K562 (cell line): Measurements from ENCODE around the gene RNF4. TPM values are rescaled to one million over a fixed set of nuclear protein-coding genes. Genes with fewer than 3 reads are reported as not detected.
A peak's percentile ranks its signal among the peaks of the same experiment; 100 is the strongest.

ENCODE experiments used
- ATAC-seq: fragments of 200-7000 bp; cut with Tn5 transposase; 3 replicates; pipeline ENCODE4 v1.9.1; 2020; ENCODE audit warnings: moderate library complexity
- BruUV-seq: library from RNA; stranded (reverse); fragments of 400-500 nt; replicated peaks from 2 replicates; lab custom pipeline; 2021; lab: Mats Ljungman, UMichigan
- CTCF ChIA-PET: fragments of 300-600 bp; formaldehyde crosslinking; extraction: SDS; loops from one replicate; lab custom pipeline; 2021; ENCODE audit warnings: low intra/inter-chr PET ratio; lab: Yijun Ruan, JAX
- POLR2A ChIA-PET: fragments of 300-600, 350-650 bp; sonication (Branson Sonifier 250); formaldehyde crosslinking; extraction: SDS; loops from one replicate; lab custom pipeline; 2021; ENCODE audit warnings: antibody characterized with exemption, inconsistent platforms; lab: Yijun Ruan, JAX
- DNase-seq, 4 experiments: peaks; one replicate each; pipeline versions ENCODE4 v3.0.0 to v3.0.0-alpha.2; 2011 to 2018; ENCODE audit warnings: low spot score in 3 of 4, mixed read lengths in 3 of 4; ENCODE audit errors: extremely low read depth in 1 of 4
- FAIRE-seq: peaks from 2 replicates; lab custom pipeline; 2011; peaks lifted over from hg19 to GRCh38; lab: Jason Lieb, UNC
- H2AFZ ChIP-seq: 2 replicates; pipeline ENCODE4 v1.6.0; 2011; ENCODE audit warnings: low read depth, low read length, control low read depth, inconsistent platforms
- H3K27ac ChIP-seq: fragments of 200-600 bp; 3 replicates; pipeline ENCODE4 v1.8.0; 2011; ENCODE audit warnings: low read depth, mild to moderate bottlenecking, control low read depth, inconsistent platforms, low read length, moderate library complexity, mixed read lengths; ENCODE audit errors: extremely low read depth
- H3K27me3 ChIP-seq, 2 experiments: fragments of 300-600 bp in 1 of 2; 2 replicates in 1 of 2; 3 replicates in 1 of 2; pipeline versions ENCODE4 v1.6.0 to v1.8.0; 2011; ENCODE audit warnings: inconsistent platforms in 2 of 2, low read length in 2 of 2, mild to moderate bottlenecking in 1 of 2, mixed read lengths in 1 of 2, moderate library complexity in 1 of 2; ENCODE audit not compliant: control insufficient read depth in 2 of 2, insufficient read depth in 2 of 2
- H3K36me3 ChIP-seq: fragments of 300-600 bp; 3 replicates; pipeline ENCODE4 v1.8.0; 2011; ENCODE audit warnings: mild to moderate bottlenecking, low read length, inconsistent platforms; ENCODE audit not compliant: control insufficient read depth, insufficient read depth
- H3K4me1 ChIP-seq, 2 experiments: fragments of 200-600 bp in 1 of 2; replicated peaks in 1 of 2; 2 replicates in 1 of 2; 3 replicates in 1 of 2; pipeline versions ENCODE4 v1.5.1 to v1.8.0; 2011; ENCODE audit warnings: inconsistent platforms in 2 of 2, low read length in 2 of 2, mild to moderate bottlenecking in 1 of 2, mixed read lengths in 1 of 2, moderate library complexity in 1 of 2; ENCODE audit not compliant: control insufficient read depth in 2 of 2, insufficient read depth in 2 of 2
- H3K4me2 ChIP-seq: 2 replicates; pipeline ENCODE4 v1.6.1; 2011; ENCODE audit warnings: low read length, control low read depth, inconsistent platforms, mixed read lengths; ENCODE audit not compliant: insufficient read depth
- H3K4me3 ChIP-seq: fragments of 200-600 bp; sonication (generic), shearing (Covaris generic); 2 replicates; pipeline ENCODE4 v1.5.1; 2016; ENCODE audit warnings: control low read depth, inconsistent platforms
- H3K79me2 ChIP-seq: fragments of 200-600 bp; 3 replicates; pipeline ENCODE4 v1.8.0; 2011; ENCODE audit warnings: low read length, inconsistent platforms; ENCODE audit not compliant: control insufficient read depth, insufficient read depth
- H3K9ac ChIP-seq, 2 experiments: 2 replicates each; pipeline versions ENCODE4 v1.6.0 to v1.6.1; 2011; ENCODE audit warnings: low read depth in 2 of 2, low read length in 2 of 2, control low read depth in 1 of 2, inconsistent platforms in 1 of 2, mild to moderate bottlenecking in 1 of 2, mixed read lengths in 1 of 2; ENCODE audit not compliant: insufficient read depth in 1 of 2
- H3K9me1 ChIP-seq: one replicate; pipeline ENCODE4 v1.6.0; 2011; ENCODE audit warnings: inconsistent platforms, mild to moderate bottlenecking, low read length, moderate library complexity; ENCODE audit not compliant: control insufficient read depth, insufficient read depth
- H3K9me3 ChIP-seq: replicated peaks from 2 replicates; pipeline ENCODE4 v1.5.1; 2011; ENCODE audit warnings: low read depth, low read length, inconsistent platforms; ENCODE audit not compliant: control insufficient read depth, insufficient read depth
- H4K20me1 ChIP-seq: replicated peaks from 2 replicates; pipeline ENCODE4 v1.6.1; 2011; ENCODE audit warnings: low read length, inconsistent platforms, mixed read lengths; ENCODE audit not compliant: control insufficient read depth, insufficient read depth
- CHCHD3 ChIP-seq: fragments of 250-450 bp; sonication (Bioruptor Pico); IDR thresholded peaks from 2 replicates; pipeline ENCODE4 v2.1.2; 2022; ENCODE audit warnings: mild to moderate bottlenecking
- POLR2A ChIP-seq: fragments of 450-650 bp; conservative IDR thresholded peaks from 2 replicates; pipeline ENCODE4 v1.6.1; 2016
- POLR2B ChIP-seq: fragments of 450-650 bp; IDR thresholded peaks from 2 replicates; pipeline ENCODE4 v1.6.1; 2018; ENCODE audit warnings: low read depth; ENCODE audit not compliant: partially characterized antibody
- POU5F1 ChIP-seq: fragments of 150-350 bp; IDR thresholded peaks from 2 replicates; pipeline ENCODE4 v1.6.1; 2014; ENCODE audit warnings: borderline replicate concordance, low read length, low read depth, mild to moderate bottlenecking; ENCODE audit not compliant: partially characterized antibody
- WGBS: fragments of 100-300 bp; shearing (Covaris generic); methylation state at CpG from one replicate; pipeline ENCODE4 v1.1.6; 2016; ENCODE audit warnings: low coverage, mixed read lengths; ENCODE audit not compliant: insufficient coverage; ENCODE audit errors: missing lambda C conversion rate; 5-methylcytosine and 5-hydroxymethylcytosine counted together
- in situ Hi-C: fragments of 300-500 bp; cut with MboI; formaldehyde crosslinking; loops from 4 replicates; pipeline ENCODE4 v1.15.0; 2018; ENCODE audit warnings: inconsistent platforms, mixed read lengths
- intact Hi-C: fragments of 100-400 bp; cut with micrococcal nuclease; formaldehyde crosslinking; loops from 2 replicates; pipeline ENCODE4 v1.14.2; 2022
- polyA plus RNA-seq, 8 experiments: library from polyadenylated mRNA; depleted of rRNA in 4 of 8; stranded (reverse) in 5 of 8; unstranded in 3 of 8; fragments of >200 nt; fragmentation: Nextera tagmentation in 2 of 8; fragmentation: Illumina TruSeq in 1 of 8; extraction: Ambion mirVana in 2 of 8; extraction: Trizol in 1 of 8; gene quantifications; 2 replicates each; pipeline versions ENCODE4 v1.2.1 to v1.2.3, GENCODE V29; 2011 to 2014; ENCODE audit warnings: inconsistent platforms in 1 of 8, missing spikeins in 1 of 8
- total RNA-seq, 7 experiments: library from RNA; depleted of rRNA in 6 of 7; stranded (reverse); fragments of >200 nt in 6 of 7; fragmentation: Illumina TruSeq in 2 of 7; extraction: Trizol in 2 of 7; gene quantifications; 2 replicates each; pipeline versions ENCODE4 v1.2.1 to v1.2.3, GENCODE V29; 2011 to 2021; ENCODE audit warnings: low replicate concordance in 1 of 7
- TF ChIP-seq, protein P1 (sequence below): sonication (generic); formaldehyde crosslinking; IDR thresholded peaks from 2 replicates; pipeline ENCODE4 v1.8.1; 2023; ENCODE audit warnings: mild to moderate bottlenecking, missing genetic modification reagents

The RNF4 gene
- total and polyA plus RNA-seq, 9 of the 15 experiments (the other 6 are each of a cell fraction or from before 2014, with no cell fraction given): 19.2 to 59.3 (median 44.8) TPM

DNA sequence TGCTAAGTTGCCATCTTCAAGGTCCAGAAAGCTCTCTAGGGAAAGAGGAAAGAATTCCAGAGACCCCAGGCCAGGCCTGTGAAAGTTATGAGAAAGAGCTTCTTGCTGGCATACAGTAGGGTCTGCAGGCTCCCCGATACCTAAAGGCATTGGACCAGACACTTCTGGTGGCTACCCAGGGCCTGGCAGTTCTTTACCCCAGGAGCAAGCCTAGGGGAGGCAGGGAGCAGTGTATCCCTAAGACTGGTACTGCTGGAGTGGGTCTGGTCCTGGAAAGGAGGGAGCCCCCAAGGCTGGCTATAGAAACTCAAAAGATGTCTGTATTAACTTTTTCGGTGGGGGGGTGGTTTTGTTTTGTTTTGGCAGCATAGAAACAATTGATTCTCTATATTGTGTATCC lies 47.7 kb downstream of the RNF4 start:
- Histone ChIP-seq H3K4me3 (no peak overlapping the region), H3K27me3 (no peaks in the 10 kb centered on the region), H3K9ac (peak overlapping the region in 1 of 2 experiments; percentile 28; a peak in 1 of 4 replicates), H3K36me3 (peaks cover 43% of the 10 kb centered on the region; the same call in 2 of the 3 replicates), H3K79me2 (no peaks in the 10 kb centered on the region), H2AFZ (no peak overlapping the region), H3K9me3 (no peaks in the 10 kb centered on the region), H3K9me1 (peaks cover 4% of the 10 kb centered on the region), H3K4me1 (0 out of 5 replicates have a peak, but pooled peaks cover 0 to 2% of the 10 kb centered on the region in 2 experiments), H3K4me2 (no peak overlapping the region), H3K27ac (no peak overlapping the region), H4K20me1 (peaks cover 6% of the 10 kb centered on the region; the same call in 1 of the 2 replicates)
- intact Hi-C loops: no loop called here
- FAIRE-seq (no peak), DNase-seq (no peak), ATAC-seq (peak; percentile 57)
- POLR2A ChIA-PET: interaction anchor here (1.0 to 1.2 kb wide), 4 partner anchors 9 to 26 kb away, joined by 4 to 8 read pairs (median 4); no protein-coding TSS in a partner anchor
- CTCF ChIA-PET: no interaction called here
- in situ Hi-C loops: no loop called here
- TF ChIP-seq POLR2A (0 out of 2 replicates have a peak, but pooled peaks have one; percentile 47), POU5F1 (no peak), POLR2B (peak; percentile 14)
- BruUV-seq: no TSS peak
- 77% methylated on average over 2 of the region's 2 CpGs for WGBS

DNA sequence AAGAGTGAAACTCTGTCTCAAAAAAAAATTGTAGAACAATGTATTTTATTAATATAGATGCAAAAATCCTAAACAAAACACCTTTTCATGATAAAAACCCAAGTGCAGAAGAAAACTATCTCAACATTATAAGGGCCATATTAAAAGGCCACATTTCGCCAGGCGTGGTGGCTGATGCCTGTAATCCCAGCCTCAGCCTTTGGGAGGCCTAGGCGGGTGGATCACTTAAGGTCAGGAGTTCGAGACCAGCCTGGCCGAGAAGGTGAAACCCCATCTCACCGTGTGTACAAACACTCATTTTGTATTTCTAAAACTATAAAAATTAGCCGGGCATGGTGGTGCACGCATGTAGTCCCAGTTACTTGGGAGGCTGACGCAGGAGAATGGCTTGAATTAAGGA lies 57.7 kb downstream of the RNF4 start:
- Histone ChIP-seq H2AFZ (no peak overlapping the region), H3K27me3 (no peaks in the 10 kb centered on the region)
- POLR2A ChIA-PET: interaction anchor here (1.3 kb wide), 1 partner anchor 10 kb away, joined by 4 read pairs; no protein-coding TSS in a partner anchor

More for the DNA sequence above, 57.7 kb downstream of the RNF4 start:
- TF ChIP-seq CHCHD3 (CRISPR knock-in tag): no peak
- TF ChIP-seq, protein P1, sequence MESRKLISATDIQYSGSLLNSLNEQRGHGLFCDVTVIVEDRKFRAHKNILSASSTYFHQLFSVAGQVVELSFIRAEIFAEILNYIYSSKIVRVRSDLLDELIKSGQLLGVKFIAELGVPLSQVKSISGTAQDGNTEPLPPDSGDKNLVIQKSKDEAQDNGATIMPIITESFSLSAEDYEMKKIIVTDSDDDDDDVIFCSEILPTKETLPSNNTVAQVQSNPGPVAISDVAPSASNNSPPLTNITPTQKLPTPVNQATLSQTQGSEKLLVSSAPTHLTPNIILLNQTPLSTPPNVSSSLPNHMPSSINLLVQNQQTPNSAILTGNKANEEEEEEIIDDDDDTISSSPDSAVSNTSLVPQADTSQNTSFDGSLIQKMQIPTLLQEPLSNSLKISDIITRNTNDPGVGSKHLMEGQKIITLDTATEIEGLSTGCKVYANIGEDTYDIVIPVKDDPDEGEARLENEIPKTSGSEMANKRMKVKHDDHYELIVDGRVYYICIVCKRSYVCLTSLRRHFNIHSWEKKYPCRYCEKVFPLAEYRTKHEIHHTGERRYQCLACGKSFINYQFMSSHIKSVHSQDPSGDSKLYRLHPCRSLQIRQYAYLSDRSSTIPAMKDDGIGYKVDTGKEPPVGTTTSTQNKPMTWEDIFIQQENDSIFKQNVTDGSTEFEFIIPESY: peak; percentile 96
- TF ChIP-seq, all 486 proteins: peak for 1
- CTCF ChIA-PET: no interaction called here
- no peaks in the 10 kb centered on the region for H4K20me1 ChIP-seq
- in situ Hi-C loops (no loop called here), intact Hi-C loops (no loop called here)
- no peak overlapping the region for H3K4me3 ChIP-seq
- no peaks in the 10 kb centered on the region for H3K9me3 ChIP-seq
- no peaks in the 10 kb centered on the region; a peak in 1 of 5 replicates for H3K4me1 ChIP-seq
- no peaks in the 10 kb centered on the region for H3K36me3 ChIP-seq
- H3K9ac ChIP-seq: no peak overlapping the region
- no peaks in the 10 kb centered on the region for H3K79me2 ChIP-seq
- no TSS peak for BruUV-seq
- DNase-seq (no peak), ATAC-seq (0 out of 3 replicates have a peak, but pooled peaks have one; percentile 34), FAIRE-seq (no peak)
- WGBS: 75% methylated on average over 9 of the region's 9 CpGs
- H3K27ac ChIP-seq: no peak overlapping the region
- no peak overlapping the region for H3K4me2 ChIP-seq
- no peaks in the 10 kb centered on the region for H3K9me1 ChIP-seq
